Cerebellar cortex (tissue), 1 donor: ENCODE results near the gene HSD17B4.
A peak's percentile ranks its signal among the peaks of the same experiment; 100 is the strongest.
"Not testable (repeated sequence)": the region's sequence is repeated elsewhere in the genome, so short reads cannot be mapped to it uniquely, and the experiment has no call there.

Experiments
- DNase-seq: peaks from one replicate; pipeline ENCODE4 v3.0.0-alpha.2; 2015; ENCODE audit warnings: low spot score

The HSD17B4 gene

GRCh38 chr5:119480629-119481028 is 28.3 kb downstream of the HSD17B4 start:
- DNase-seq, result not testable (repeated sequence)

GRCh38 chr5:119483155-119483554 is 30.9 kb downstream of the HSD17B4 start:
- no peak for DNase-seq

GRCh38 chr5:119484884-119485283 is 32.6 kb downstream of the HSD17B4 start:
- no peak for DNase-seq

GRCh38 chr5:119501671-119502179 is 49.4 kb downstream of the HSD17B4 start:
- DNase-seq, result no peak

- DNase-seq, result not testable (repeated sequence)
Measured at GRCh38 chr5:119503939-119504338, 51.6 kb downstream of the HSD17B4 start.

GRCh38 chr5:119512277-119512676 is 60.0 kb downstream of the HSD17B4 start:
- no peak for DNase-seq

- no peak for DNase-seq
Measured at GRCh38 chr5:119515192-119515591, 62.9 kb downstream of the HSD17B4 start.

GRCh38 chr5:119517115-119517514 is 64.8 kb downstream of the HSD17B4 start:
- DNase-seq, result not testable (repeated sequence)

GRCh38 chr5:119521232-119521631 is 68.9 kb downstream of the HSD17B4 start:
- no peak for DNase-seq

GRCh38 chr5:119522841-119523240 is 70.5 kb downstream of the HSD17B4 start:
- no peak for DNase-seq

GRCh38 chr5:119524485-119524884 is 72.2 kb downstream of the HSD17B4 start:
- no peak for DNase-seq

- no peak for DNase-seq
Measured at GRCh38 chr5:119527351-119527750, 75.1 kb downstream of the HSD17B4 start.

GRCh38 chr5:119529811-119530210 is 77.5 kb downstream of the HSD17B4 start:
- no peak for DNase-seq

GRCh38 chr5:119532637-119533036 is 80.3 kb downstream of the HSD17B4 start:
- DNase-seq, result no peak

GRCh38 chr5:119537704-119538103 is 85.4 kb downstream of the HSD17B4 start:
- DNase-seq, result no peak

GRCh38 chr5:119541716-119542115 is 89.4 kb downstream of the HSD17B4 start:
- DNase-seq, result no peak

GRCh38 chr5:119551819-119552218 is 99.5 kb downstream of the HSD17B4 start:
- no peak for DNase-seq

GRCh38 chr5:119554597-119554996 is 102.3 kb downstream of the HSD17B4 start:
- no peak for DNase-seq

- no peak for DNase-seq
Measured at GRCh38 chr5:119570910-119571309, 118.6 kb downstream of the HSD17B4 start.

GRCh38 chr5:119578937-119579336 is 126.6 kb downstream of the HSD17B4 start:
- DNase-seq, result peak; percentile 41

GRCh38 chr5:119582987-119583386 is 130.7 kb downstream of the HSD17B4 start:
- no peak for DNase-seq

- DNase-seq, result no peak
Measured at GRCh38 chr5:119583684-119584083, 131.4 kb downstream of the HSD17B4 start.
